Small intestine (tissue), 7 donors: ENCODE measurements around the gene ADPGK. TPM values are rescaled to one million over a fixed set of nuclear protein-coding genes. Genes with fewer than 3 reads are reported as not detected.
"Not testable (repeated sequence)": the region's sequence is repeated elsewhere in the genome, so short reads cannot be mapped to it uniquely, and the experiment has no call there.

Experiments used
- DNase-seq, 2 donors: peaks; one replicate each; pipeline versions ENCODE4 v3.0.0 to v3.0.0-alpha.2; 2013
- FAIRE-seq: peaks from 2 replicates; lab custom pipeline; 2012; peaks lifted over from hg19 to GRCh38; lab: Jason Lieb, UNC
- H3K27ac ChIP-seq, 3 donors: one replicate each; pipeline ENCODE4 v1.5.1; 2013; ENCODE audit warnings: low read length in 2 of 3, mild to moderate bottlenecking in 2 of 3, control low read depth in 1 of 3, inconsistent platforms in 1 of 3, low read depth in 1 of 3, moderate library complexity in 1 of 3
- H3K27me3 ChIP-seq, 3 donors: one replicate each; pipeline ENCODE4 v1.6.1; 2013; ENCODE audit warnings: low read length in 3 of 3, inconsistent platforms in 1 of 3; ENCODE audit not compliant: control insufficient read depth in 3 of 3, insufficient read depth in 3 of 3
- H3K36me3 ChIP-seq, 3 donors: one replicate each; pipeline ENCODE4 v1.6.1; 2013; ENCODE audit warnings: low read length in 3 of 3, inconsistent platforms in 1 of 3, low read depth in 1 of 3, mild to moderate bottlenecking in 1 of 3, moderate library complexity in 1 of 3; ENCODE audit not compliant: control insufficient read depth in 3 of 3, insufficient read depth in 2 of 3
- H3K4me1 ChIP-seq, 3 donors: one replicate each; pipeline ENCODE4 v1.6.1; 2013; ENCODE audit warnings: low read length in 2 of 3, inconsistent platforms in 1 of 3, low read depth in 1 of 3, mild to moderate bottlenecking in 1 of 3, moderate library complexity in 1 of 3; ENCODE audit not compliant: control insufficient read depth in 3 of 3, insufficient read depth in 2 of 3
- H3K4me3 ChIP-seq, 3 donors: one replicate each; pipeline ENCODE4 v1.5.1; 2013; ENCODE audit warnings: low read length in 3 of 3, control low read depth in 1 of 3, inconsistent platforms in 1 of 3, low read depth in 1 of 3, mild to moderate bottlenecking in 1 of 3, moderate library complexity in 1 of 3
- H3K9me3 ChIP-seq, 2 donors: one replicate each; pipeline ENCODE4 v1.6.1; 2013; ENCODE audit warnings: low read depth in 1 of 2, low read length in 1 of 2; ENCODE audit not compliant: control insufficient read depth in 2 of 2, insufficient read depth in 1 of 2
- WGBS, 3 donors: extraction: QIAGEN DNeasy Blood & Tissue Kit; methylation state at CpG; one replicate each; pipeline ENCODE4 v1.1.7; 2013; 5-methylcytosine and 5-hydroxymethylcytosine counted together
- polyA plus RNA-seq, 4 donors: library from polyadenylated mRNA; stranded (reverse) in 3 of 4; unstranded in 1 of 4; fragments of 200-250 nt in 3 of 4; fragments of 120-200 nt in 1 of 4; gene quantifications; one replicate each; pipeline versions ENCODE4 v1.2.1 to v1.2.3, GENCODE V29; 2013
- donor health status: healthy with polysubstance abuse.
- donor health status: control.
- donor health status: control.
- donor health status: Bipolar disorder and iron deficiency.
- donor health status: healthy.

Gene ADPGK
- polyA plus RNA-seq, 4 donors = 18.1 to 48.0 (median 26.2) TPM

DNA sequence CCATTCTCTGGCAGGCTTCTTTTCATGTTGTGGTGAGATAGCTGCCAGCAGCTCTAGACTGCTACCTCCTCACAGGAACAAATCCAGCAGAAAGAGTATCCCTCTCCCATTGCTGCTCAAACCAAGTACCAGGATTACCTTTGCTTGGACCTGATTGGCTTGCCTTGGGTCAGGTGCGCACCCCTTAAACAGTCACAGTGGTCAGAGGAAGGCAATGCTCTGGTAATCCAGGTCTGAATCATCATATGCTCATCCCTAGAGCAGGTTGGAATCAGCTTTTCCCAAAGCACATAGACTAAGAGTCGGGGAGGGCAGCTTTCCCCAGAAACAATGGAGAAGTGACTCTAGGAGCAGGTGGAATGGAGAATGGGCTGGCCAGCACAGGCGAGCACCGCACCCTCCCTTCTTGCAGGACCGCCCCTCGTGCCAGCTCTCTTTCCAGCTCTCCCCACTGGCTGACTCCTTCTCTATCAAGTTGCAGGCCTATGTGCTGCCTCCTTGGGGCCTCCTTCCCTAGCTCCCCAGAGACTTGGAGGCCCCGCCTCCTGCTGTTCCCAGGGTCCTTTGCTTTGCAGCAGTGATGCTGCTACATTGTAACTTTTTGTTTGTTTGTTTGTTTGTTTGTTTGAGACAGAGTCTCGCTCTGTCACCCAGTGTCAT is 29.9 kb upstream of the ADPGK start:
- no peaks in the 10 kb centered on the region for H3K4me1 ChIP-seq
- 74 to 87% (median 83%) methylated on average over 8 of the region's 8 CpGs for WGBS, 3 donors
- FAIRE-seq = no peak
- H3K4me3 ChIP-seq = no peak overlapping the region
- no peaks in the 10 kb centered on the region for H3K9me3 ChIP-seq
- no peaks in the 10 kb centered on the region for H3K27me3 ChIP-seq
- no peak overlapping the region for H3K27ac ChIP-seq
- H3K36me3 ChIP-seq = no peaks in the 10 kb centered on the region
- DNase-seq = no peak

- WGBS, 3 donors = 69 to 76% (median 72%) methylated on average over 4 of the region's 4 CpGs
- no peaks in the 10 kb centered on the region for H3K4me1 ChIP-seq
- no peak overlapping the region for H3K4me3 ChIP-seq
- DNase-seq (no peak), FAIRE-seq (no peak)
- H3K27ac ChIP-seq = no peak overlapping the region
- no peaks in the 10 kb centered on the region for H3K36me3 ChIP-seq
- H3K9me3 ChIP-seq = peaks cover 0 to 7% of the 10 kb centered on the region in 2 donors
- H3K27me3 ChIP-seq = no peaks in the 10 kb centered on the region
Measured at GRCh38 chr15:72809329-72809728, 25.8 kb upstream of the ADPGK start.

- not testable (repeated sequence) for H3K4me3 ChIP-seq, H3K27me3 ChIP-seq, H3K27ac ChIP-seq, H3K9me3 ChIP-seq, H3K36me3 ChIP-seq, DNase-seq, FAIRE-seq, H3K4me1 ChIP-seq
- 94 to 100% (median 99%) methylated on average over 15 to 22 of the region's 22 CpGs for whole genome bisulfite sequencing, 3 donors
Measured at GRCh38 chr15:72807346-72807745, 23.8 kb upstream of the ADPGK start.

GRCh38 chr15:72803006-72803405 is 19.4 kb upstream of the ADPGK start:
- H3K4me1 ChIP-seq = no peaks in the 10 kb centered on the region
- FAIRE-seq (no peak), DNase-seq (no peak)
- no peak overlapping the region for H3K27ac ChIP-seq
- H3K27me3 ChIP-seq = no peaks in the 10 kb centered on the region
- 59 to 67% (median 64%) methylated on average over 1 of the region's 1 CpG for WGBS, 3 donors
- no peak overlapping the region for H3K4me3 ChIP-seq
- no peaks in the 10 kb centered on the region for H3K36me3 ChIP-seq
- peaks cover 0 to 3% of the 10 kb centered on the region in 2 donors for H3K9me3 ChIP-seq

- Histone ChIP-seq H3K9me3 (no peaks in the 10 kb centered on the region), H3K36me3 (no peaks in the 10 kb centered on the region), H3K4me3 (no peak overlapping the region), H3K27me3 (peaks cover 0 to 3% (median 0%) of the 10 kb centered on the region in 3 donors), H3K27ac (no peak overlapping the region), H3K4me1 (no peaks in the 10 kb centered on the region)
- FAIRE-seq (no peak), DNase-seq (peak in 1 of 2 donors; percentile 28)
- WGBS, 3 donors = 16 to 39% (median 30%) methylated on average over 7 of the region's 7 CpGs
Measured at GRCh38 chr15:72801590-72802325, 18.2 kb upstream of the ADPGK start.

- Histone ChIP-seq H3K4me3 (no peak overlapping the region), H3K4me1 (peaks cover 0 to 5% (median 0%) of the 10 kb centered on the region in 3 donors), H3K36me3 (no peaks in the 10 kb centered on the region), H3K27ac (no peak overlapping the region), H3K9me3 (no peaks in the 10 kb centered on the region), H3K27me3 (peaks cover 0 to 3% (median 0%) of the 10 kb centered on the region in 3 donors)
- 37 to 50% (median 43%) methylated on average over 8 of the region's 8 CpGs for WGBS, 3 donors
- DNase-seq (no peak), FAIRE-seq (no peak)
Measured at GRCh38 chr15:72800833-72801481, 17.4 kb upstream of the ADPGK start.

- H3K27ac ChIP-seq = no peak overlapping the region
- no peaks in the 10 kb centered on the region for H3K36me3 ChIP-seq
- DNase-seq (no peak), FAIRE-seq (no peak)
- no peaks in the 10 kb centered on the region for H3K9me3 ChIP-seq
- 81 to 86% (median 83%) methylated on average over 6 of the region's 6 CpGs for WGBS, 3 donors
- peaks cover 0 to 5% (median 0%) of the 10 kb centered on the region in 3 donors for H3K4me1 ChIP-seq
- no peak overlapping the region for H3K4me3 ChIP-seq
- peaks cover 0 to 3% (median 0%) of the 10 kb centered on the region in 3 donors for H3K27me3 ChIP-seq
Measured at GRCh38 chr15:72797834-72798233, 14.3 kb upstream of the ADPGK start.

DNA sequence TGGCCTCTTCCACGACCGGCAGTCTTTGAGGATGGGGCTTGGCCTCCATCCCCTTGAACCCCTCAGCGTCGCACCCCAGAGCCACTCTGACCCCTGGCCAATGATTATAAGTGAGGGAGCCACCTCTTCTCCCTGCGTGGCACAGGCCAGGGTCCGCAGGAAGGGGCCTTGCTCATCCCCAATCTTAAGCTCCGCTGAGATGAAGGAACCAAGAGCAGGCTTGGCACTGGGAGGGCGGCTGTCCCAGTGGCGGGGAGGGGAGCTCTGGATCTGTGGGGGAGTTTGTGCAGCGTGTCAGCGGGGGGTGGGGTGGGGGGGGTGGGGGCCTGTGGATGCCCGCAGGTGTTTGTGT is 13.8 kb upstream of the ADPGK start:
- 10 to 15% (median 12%) methylated on average over 12 of the region's 12 CpGs for WGBS, 3 donors
- no peak for FAIRE-seq
- Histone ChIP-seq H3K4me3 (peak overlapping the region in 2 of 3 donors; percentile 47 to 50), H3K4me1 (peaks cover 0 to 5% (median 0%) of the 10 kb centered on the region in 3 donors), H3K27ac (no peak overlapping the region), H3K36me3 (no peaks in the 10 kb centered on the region), H3K27me3 (peaks cover 0 to 3% (median 0%) of the 10 kb centered on the region in 3 donors), H3K9me3 (no peaks in the 10 kb centered on the region)
- DNase-seq = no peak
